GM18520 (cell line): Measurements from ENCODE around the gene SLC35F3.
"Not testable (repeated sequence)": the region's sequence is repeated elsewhere in the genome, so short reads cannot be mapped to it uniquely, and the experiment has no call there.

ENCODE experiments used
- ATAC-seq: cut with Tn5 transposase; IDR thresholded peaks from one replicate; pipeline ENCODE4 v1.9.1; 2021; ENCODE audit not compliant: unreplicated experiment

The SLC35F3 gene

GRCh38 chr1:234136073-234136472 lies 231.6 kb downstream of the SLC35F3 start:
- no peak for ATAC-seq

DNA sequence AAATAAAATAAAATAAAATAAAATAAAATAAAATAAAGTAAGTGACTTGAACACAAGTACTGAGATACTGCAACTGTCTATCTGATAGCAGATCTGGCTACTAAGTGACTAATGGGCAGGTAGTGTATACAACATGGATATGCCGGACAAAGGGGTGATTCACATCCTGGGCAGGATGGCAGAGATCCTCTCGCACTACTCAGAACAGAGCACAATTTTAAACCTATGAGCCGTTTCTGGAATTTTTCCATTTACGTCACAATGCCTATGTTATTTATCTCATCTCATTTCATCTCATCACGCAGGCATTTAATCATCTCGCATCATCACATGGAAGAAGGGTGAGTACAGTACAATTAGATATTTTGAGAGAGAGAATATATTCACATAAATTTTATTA lies 235.5 kb downstream of the SLC35F3 start:
- no peak for ATAC-seq

DNA sequence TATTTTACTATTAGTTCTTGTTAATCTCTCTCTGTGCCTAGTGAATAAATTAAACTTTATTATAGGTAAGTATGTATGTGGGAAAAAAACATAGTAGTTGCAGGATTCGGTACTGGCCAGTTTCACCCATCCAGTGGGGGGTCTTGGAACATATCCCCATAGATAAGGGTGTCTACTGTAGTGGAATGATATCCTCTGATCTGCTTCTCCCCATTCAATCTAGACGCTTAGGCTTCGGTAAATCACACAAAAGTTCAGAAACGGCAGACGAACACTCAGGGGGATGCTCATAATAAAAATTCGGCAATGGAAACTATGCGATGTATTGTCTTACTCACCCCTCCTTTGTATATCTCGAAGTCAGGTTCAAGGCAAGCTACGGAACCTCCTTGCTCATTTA lies 235.9 kb downstream of the SLC35F3 start:
- no peak for ATAC-seq

DNA sequence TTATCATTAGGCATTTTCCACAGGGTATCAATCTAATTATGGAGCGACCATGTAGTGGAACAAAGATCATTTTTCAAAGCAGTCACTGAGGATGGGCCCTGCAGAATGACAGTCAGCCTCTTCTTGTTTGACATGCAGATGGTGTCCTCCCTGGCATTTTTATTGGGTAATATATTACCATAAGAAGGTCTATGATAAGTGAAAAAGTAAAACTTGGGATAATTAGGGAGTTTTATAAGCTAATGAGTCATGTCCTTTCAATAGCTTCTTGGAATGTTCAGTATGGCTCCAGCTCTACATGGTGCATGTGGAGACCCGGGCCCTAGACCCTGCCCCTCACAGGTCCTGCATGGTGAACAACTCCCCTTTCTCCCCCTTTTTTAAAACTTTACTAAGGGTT lies 236.5 kb downstream of the SLC35F3 start:
- ATAC-seq: no peak

DNA sequence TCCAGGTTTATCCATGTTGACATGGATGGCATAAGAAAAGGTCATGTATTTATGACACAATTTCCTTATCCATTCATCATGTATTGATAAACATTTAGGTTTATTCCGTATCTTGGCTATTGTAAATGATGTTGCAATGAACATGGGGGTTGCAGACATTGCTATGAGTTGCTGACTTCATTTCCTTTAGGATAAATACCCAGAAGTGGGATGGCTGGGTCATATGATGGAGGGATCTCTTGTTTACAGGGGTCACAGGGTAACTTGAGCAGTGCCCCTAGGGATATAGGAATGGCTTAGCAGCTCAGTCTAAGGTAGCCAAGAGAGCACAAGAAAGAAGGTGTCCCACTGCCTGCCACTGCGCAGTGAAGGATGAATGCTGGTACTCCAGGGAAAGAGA lies 239.2 kb downstream of the SLC35F3 start:
- ATAC-seq: no peak

DNA sequence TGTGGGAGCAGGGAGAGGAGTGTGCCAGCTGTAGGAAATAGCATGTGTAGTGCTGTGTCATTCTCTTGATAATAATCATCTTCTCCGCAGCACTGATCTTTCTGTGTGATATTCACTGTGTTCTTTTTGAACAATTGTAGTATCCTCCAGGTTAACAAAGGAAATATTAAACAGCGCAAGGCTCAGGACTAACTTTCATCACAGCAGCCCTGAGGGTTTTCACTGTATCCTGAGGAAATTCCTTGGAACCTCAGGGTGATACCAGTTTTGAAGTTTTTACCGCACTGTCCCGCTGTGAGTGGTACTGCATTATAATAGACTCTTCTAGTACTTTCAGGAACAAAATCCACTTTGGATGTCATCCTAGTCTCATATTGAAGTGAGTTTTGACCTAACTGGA lies 240.4 kb downstream of the SLC35F3 start:
- no peak for ATAC-seq

GRCh38 chr1:234148350-234148749 lies 243.9 kb downstream of the SLC35F3 start:
- ATAC-seq: no peak

GRCh38 chr1:234148816-234149215 lies 244.3 kb downstream of the SLC35F3 start:
- no peak for ATAC-seq

DNA sequence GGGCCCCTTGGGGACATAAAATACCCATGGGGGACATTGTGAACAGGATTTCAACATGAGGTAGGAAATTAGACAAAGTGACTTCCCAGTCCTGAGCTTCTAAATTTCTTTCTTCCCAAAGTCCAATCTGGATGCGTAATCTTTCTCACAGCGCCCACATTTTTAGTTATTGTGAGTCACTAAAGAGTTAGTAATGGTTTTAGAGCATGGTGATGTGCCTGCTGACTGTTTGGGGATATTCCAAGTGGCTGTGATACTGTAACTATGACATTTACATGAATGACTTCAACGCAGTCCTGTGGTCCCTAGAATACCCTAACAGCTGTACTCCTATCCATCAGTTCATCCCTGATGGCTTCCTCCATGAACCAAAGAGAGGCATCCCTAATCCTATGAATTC lies 244.7 kb downstream of the SLC35F3 start:
- no peak for ATAC-seq

DNA sequence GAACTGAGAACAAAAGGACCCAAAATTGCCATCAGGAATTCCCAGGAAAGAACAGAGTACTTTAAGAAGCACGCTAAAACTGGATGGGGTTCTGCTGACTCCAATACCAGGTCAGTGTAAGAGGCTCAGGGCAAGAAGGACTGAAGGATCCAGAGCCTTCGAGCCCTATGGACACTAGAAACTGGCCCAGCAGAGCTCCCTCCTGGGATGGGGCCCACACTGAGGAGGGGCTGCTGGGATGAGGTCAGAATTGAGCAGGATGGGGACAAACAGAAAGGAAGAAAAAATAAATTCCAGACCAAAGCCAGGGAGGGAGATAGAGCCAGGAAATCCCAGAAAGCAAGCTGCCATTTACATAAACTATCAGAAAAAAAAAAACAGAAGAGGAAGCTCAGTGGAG lies 246.4 kb downstream of the SLC35F3 start:
- no peak for ATAC-seq

DNA sequence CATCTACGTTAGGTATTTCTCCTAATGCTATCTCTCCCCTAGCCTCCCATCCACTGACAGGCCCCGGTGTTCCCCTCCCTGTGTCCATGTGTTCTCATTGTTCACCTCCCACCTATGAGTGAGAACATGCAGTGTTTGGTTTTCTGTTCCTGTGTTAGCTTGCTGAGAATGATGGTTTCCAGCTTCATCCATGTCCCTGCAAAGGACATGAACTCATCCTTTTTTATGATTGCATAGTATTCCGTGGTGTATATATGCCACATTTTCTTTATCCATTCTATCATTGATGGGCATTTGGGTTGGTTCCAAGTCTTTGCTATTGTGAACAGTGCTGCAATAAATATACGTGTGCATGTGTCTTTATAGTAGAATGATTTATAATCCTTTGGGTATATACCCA lies 247.9 kb downstream of the SLC35F3 start:
- not testable (repeated sequence) for ATAC-seq

DNA sequence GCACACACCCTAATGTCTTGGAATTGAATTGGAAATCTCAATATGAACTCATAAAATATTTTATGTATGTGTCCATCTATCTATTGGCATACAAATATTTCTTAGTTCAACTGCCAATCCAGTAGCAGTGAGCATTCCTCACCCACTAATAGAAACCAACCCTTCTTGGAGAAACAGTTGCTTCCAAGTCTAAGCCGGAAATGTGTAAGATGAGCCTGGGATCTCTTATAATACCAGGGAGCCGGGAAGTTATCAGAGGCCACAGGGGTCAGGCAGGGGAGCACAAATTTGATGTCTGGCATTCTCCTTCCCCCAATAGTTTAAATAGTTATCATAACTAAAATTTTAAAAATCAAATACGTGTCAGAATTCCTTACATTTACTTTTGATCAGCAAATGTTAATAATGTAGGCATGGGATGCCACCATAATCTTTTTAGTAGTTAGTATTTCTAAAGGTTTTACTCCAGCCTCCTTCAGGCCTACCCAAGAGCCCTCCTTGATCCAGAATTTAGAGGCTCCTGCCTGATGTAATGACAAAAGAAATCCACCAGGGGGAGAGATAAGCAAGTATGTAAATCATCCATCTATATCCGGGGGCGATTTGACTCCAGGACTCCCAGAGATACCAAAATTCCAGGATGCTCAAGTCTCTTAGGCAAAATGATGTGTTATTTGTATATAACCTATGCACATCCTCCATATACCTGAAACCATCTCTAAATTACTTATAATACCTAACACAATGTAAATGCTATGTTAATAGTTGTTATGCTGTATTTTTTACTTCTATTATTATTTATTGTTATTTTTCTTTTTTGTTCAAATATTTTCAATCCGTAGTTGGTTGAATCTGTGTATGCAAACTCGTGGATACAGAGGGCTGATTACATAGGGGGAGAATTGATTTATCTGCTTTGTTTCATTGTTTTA lies 250.1 kb downstream of the SLC35F3 start:
- ATAC-seq: no peak

- no peak for ATAC-seq
Measured at GRCh38 chr1:234162661-234163060, 258.2 kb downstream of the SLC35F3 start.

DNA sequence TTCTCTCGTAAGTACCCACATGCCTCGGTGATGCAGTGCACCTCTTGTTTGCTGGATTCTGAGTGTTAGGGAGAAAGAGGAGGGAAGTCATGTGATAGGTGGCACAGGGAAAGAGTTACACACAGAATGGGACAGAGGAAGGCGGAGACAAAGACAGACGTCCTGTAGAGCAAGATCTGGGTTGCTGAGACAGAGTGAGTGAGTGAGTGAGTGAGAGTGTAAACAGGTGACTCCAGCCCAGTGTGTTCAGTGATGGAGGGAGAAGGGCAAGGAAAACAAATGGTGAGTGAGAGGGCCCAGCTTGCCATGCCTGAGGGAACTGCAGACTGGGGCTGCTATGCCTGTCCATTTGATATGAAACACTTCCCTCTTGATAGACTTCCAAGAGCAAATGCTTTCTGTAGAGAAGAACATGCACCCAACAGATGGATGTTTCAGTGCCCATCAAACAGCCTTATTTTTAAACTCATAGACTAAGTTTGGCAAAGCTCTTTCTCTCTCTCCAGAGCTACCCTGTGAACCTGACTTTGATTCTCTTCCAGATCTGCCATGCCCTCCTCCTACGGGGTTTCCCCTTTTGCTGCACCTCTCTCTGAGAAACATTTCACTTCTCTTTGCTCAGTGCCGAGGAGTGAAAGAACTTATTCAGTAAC lies 258.9 kb downstream of the SLC35F3 start:
- no peak for ATAC-seq

DNA sequence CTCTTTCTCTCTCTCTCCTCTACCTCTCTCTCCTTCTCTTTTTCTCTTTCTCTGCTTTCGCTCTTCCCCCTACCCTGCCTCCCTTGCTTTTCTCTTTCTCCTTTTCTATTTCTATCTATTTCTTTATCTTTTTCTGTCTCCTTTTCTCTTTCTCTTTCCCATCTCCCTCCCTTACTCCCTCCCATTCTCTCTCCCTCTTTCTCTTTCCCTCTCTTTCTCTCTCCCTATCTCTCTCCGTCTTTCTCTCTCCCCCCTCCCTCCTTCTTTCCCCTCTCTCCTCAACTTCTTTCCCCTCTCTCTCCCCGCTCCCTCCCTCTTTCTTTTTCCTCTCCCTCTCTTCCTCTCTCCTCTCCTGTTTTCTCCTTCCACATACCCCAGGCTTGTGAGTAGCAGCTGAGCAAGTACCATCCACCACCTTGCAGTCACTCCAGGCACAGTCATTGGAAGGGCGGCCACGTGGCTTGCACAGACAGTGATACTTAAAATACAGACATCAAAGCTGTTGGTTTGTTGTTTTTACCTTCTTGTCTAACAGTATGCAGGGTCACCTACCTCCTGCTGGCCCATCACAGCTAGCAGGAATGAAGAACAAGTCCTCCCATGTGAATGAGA lies 259.7 kb downstream of the SLC35F3 start:
- no peak for ATAC-seq

DNA sequence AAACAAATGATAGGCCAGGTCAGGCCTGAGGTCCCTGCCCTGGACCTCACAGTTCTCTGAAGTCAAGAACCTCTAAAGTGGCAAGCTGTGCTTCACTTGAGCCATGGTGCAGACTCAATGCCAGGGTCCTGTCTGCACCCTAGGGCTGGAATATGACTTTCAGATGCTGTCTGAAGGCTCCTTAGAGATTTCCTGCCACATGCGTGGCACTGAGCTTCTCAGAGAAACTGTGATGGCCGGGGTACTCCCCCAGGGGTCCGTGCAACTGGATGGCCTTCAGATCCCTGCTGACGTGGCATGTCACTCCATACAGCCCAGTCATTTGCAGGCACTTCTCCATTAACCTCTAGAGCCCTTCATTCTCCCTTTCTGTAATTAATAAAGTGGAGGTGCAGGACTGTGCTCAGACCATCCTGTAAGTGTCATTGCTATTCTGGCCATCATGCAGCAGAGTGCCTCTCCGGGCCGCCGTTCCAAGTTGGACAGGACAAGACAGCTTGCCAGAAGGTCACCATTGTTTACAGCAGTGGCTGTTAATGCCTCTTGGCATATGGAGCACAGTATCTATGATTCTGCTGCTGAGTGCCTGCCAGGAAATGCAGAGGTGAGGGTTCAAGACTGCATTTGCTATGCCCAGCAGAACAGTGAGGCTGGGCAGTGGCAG lies 263.7 kb downstream of the SLC35F3 start:
- no peak for ATAC-seq

GRCh38 chr1:234169161-234169849 lies 264.8 kb downstream of the SLC35F3 start:
- ATAC-seq: no peak

- no peak for ATAC-seq
Measured at GRCh38 chr1:234170067-234170466, 265.6 kb downstream of the SLC35F3 start.

GRCh38 chr1:234170622-234171021 lies 266.1 kb downstream of the SLC35F3 start:
- no peak for ATAC-seq

GRCh38 chr1:234173968-234174367 lies 269.5 kb downstream of the SLC35F3 start:
- ATAC-seq: no peak

- ATAC-seq: no peak
Measured at GRCh38 chr1:234175363-234175762, 270.9 kb downstream of the SLC35F3 start.
